IMR-90 (cell line): ENCODE data around the gene BCL2. TPM values are rescaled to one million over a fixed set of nuclear protein-coding genes. Genes with fewer than 3 reads are reported as not detected.

Experiments used
- ATAC-seq: fragments of 200-7000 bp; cut with Tn5 transposase; 2 replicates; pipeline ENCODE4 v1.9.1; 2020; ENCODE audit warnings: low read depth, mild to moderate bottlenecking, moderate library complexity
- BruUV-seq: library from RNA; stranded (reverse); fragments of 400-500 nt; replicated peaks from 2 replicates; lab custom pipeline; 2021; lab: Mats Ljungman, UMichigan
- CTCF ChIA-PET: fragments of 300-600 bp; formaldehyde crosslinking; extraction: SDS; loops from one replicate; lab custom pipeline; 2021; ENCODE audit warnings: antibody characterized with exemption; lab: Yijun Ruan, JAX
- POLR2A ChIA-PET: fragments of 300-600 bp; sonication (Branson Sonifier 250); formaldehyde crosslinking; loops from one replicate; lab custom pipeline; 2022; ENCODE audit warnings: antibody characterized with exemption; ENCODE audit not compliant: unreplicated experiment; lab: Charles Lee
- DNase-seq: peaks from one replicate; pipeline ENCODE4 v3.0.0; 2013
- H2AFZ ChIP-seq: replicated peaks from 2 replicates; pipeline ENCODE3; 2013; ENCODE audit warnings: low read length, mild to moderate bottlenecking; ENCODE audit not compliant: poor library complexity
- H2AK5ac ChIP-seq: 2 replicates; pipeline ENCODE4 v1.6.1; 2013; ENCODE audit warnings: low read depth, low read length, inconsistent platforms
- H2AK9ac ChIP-seq: replicated peaks from 2 replicates; pipeline ENCODE3; 2013; ENCODE audit warnings: mild to moderate bottlenecking, low read depth, low read length, moderate library complexity; ENCODE audit not compliant: poor library complexity
- H2BK120ac ChIP-seq: 2 replicates; pipeline ENCODE4 v1.6.1; 2013; ENCODE audit warnings: low read depth, low read length, inconsistent platforms
- H2BK15ac ChIP-seq: 3 replicates; pipeline ENCODE4 v1.6.1; 2013; ENCODE audit warnings: low read depth, low read length, inconsistent platforms
- H2BK20ac ChIP-seq: 2 replicates; pipeline ENCODE4 v1.6.1; 2013; ENCODE audit warnings: low read depth, mild to moderate bottlenecking, inconsistent platforms, low read length, moderate library complexity
- H2BK5ac ChIP-seq: 2 replicates; pipeline ENCODE4 v1.6.1; 2013; ENCODE audit warnings: mild to moderate bottlenecking, low read depth, low read length, inconsistent platforms; ENCODE audit not compliant: poor library complexity, severe bottlenecking
- H3K14ac ChIP-seq: replicated peaks from 2 replicates; pipeline ENCODE4 v1.6.1; 2013; ENCODE audit warnings: low read depth, low read length, inconsistent platforms
- H3K18ac ChIP-seq: 2 replicates; pipeline ENCODE4 v1.6.1; 2013; ENCODE audit warnings: low read depth, low read length, control low read depth
- H3K23ac ChIP-seq: 2 replicates; pipeline ENCODE4 v1.6.1; 2013; ENCODE audit warnings: low read depth, low read length, inconsistent platforms
- H3K27ac ChIP-seq: 2 replicates; pipeline ENCODE4 v1.5.1; 2013; ENCODE audit warnings: mild to moderate bottlenecking, control low read depth, low read length; ENCODE audit not compliant: insufficient read depth
- H3K27me3 ChIP-seq: 2 replicates; pipeline ENCODE4 v1.6.1; 2013; ENCODE audit warnings: low read length; ENCODE audit not compliant: control insufficient read depth, insufficient read depth
- H3K36me3 ChIP-seq: 2 replicates; pipeline ENCODE4 v1.6.1; 2013; ENCODE audit warnings: low read length, mixed read lengths; ENCODE audit not compliant: control insufficient read depth, insufficient read depth
- H3K4ac ChIP-seq: 2 replicates; pipeline ENCODE4 v1.6.1; 2013; ENCODE audit warnings: low read depth, low read length, inconsistent platforms
- H3K4me1 ChIP-seq: 2 replicates; pipeline ENCODE4 v1.6.1; 2013; ENCODE audit warnings: low read length, mixed read lengths; ENCODE audit not compliant: control insufficient read depth, insufficient read depth
- H3K4me2 ChIP-seq: 2 replicates; pipeline ENCODE4 v1.6.1; 2013; ENCODE audit warnings: low read depth, mild to moderate bottlenecking, control low read depth, low read length, moderate library complexity
- H3K4me3 ChIP-seq: 2 replicates; pipeline ENCODE4 v1.5.1; 2013; ENCODE audit warnings: low read depth, mild to moderate bottlenecking, control low read depth, low read length, moderate library complexity; ENCODE audit not compliant: insufficient read depth
- H3K56ac ChIP-seq: 2 replicates; pipeline ENCODE4 v1.6.1; 2013; ENCODE audit warnings: low read length, inconsistent platforms; ENCODE audit not compliant: insufficient read depth; ENCODE audit errors: extremely low read depth
- H3K79me1 ChIP-seq, 2 experiments: 2 replicates each; pipeline ENCODE4 v1.6.1; 2013; ENCODE audit warnings: low read length in 2 of 2, inconsistent platforms in 1 of 2, low read depth in 1 of 2
- H3K9ac ChIP-seq: 2 replicates; pipeline ENCODE4 v1.6.1; 2013; ENCODE audit warnings: low read depth, low read length, control low read depth
- H3K9me1 ChIP-seq: 2 replicates; pipeline ENCODE4 v1.6.1; 2013; ENCODE audit warnings: low read length, inconsistent platforms; ENCODE audit not compliant: insufficient read depth
- H3K9me3 ChIP-seq: 2 replicates; pipeline ENCODE4 v1.6.1; 2013; ENCODE audit warnings: low read length; ENCODE audit not compliant: control insufficient read depth, insufficient read depth
- H4K20me1 ChIP-seq: 2 replicates; pipeline ENCODE4 v1.6.1; 2013; ENCODE audit warnings: low read length, inconsistent platforms; ENCODE audit not compliant: insufficient read depth
- H4K5ac ChIP-seq: 2 replicates; pipeline ENCODE4 v1.6.1; 2013; ENCODE audit warnings: mild to moderate bottlenecking, low read depth, low read length, control low read depth
- H4K8ac ChIP-seq, 2 experiments: 2 replicates each; pipeline ENCODE4 v1.6.1; 2013; ENCODE audit warnings: low read depth in 2 of 2, low read length in 2 of 2, control low read depth in 1 of 2, inconsistent platforms in 1 of 2
- H4K91ac ChIP-seq: 2 replicates; pipeline ENCODE4 v1.6.1; 2013; ENCODE audit warnings: low read depth, low read length, inconsistent platforms; ENCODE audit not compliant: insufficient read depth
- BHLHE40 ChIP-seq: fragments of 150-350 bp; IDR thresholded peaks from 2 replicates; pipeline ENCODE4 v1.6.1; 2016; ENCODE audit warnings: mild to moderate bottlenecking, low read depth, low read length
- CEBPB ChIP-seq: IDR thresholded peaks from 2 replicates; pipeline ENCODE4 v1.6.1; 2012; ENCODE audit warnings: low read depth, low read length, improper control_type of control experiment
- CHD1 ChIP-seq: IDR thresholded peaks from 2 replicates; pipeline ENCODE4 v1.6.1; 2012; ENCODE audit warnings: low read depth, low read length, improper control_type of control experiment
- CTCF ChIP-seq: conservative IDR thresholded peaks from 2 replicates; pipeline ENCODE4 v1.5.1; 2012; ENCODE audit warnings: mild to moderate bottlenecking, low read depth, low read length, improper control_type of control experiment
- FOS ChIP-seq: fragments of 150-350 bp; IDR thresholded peaks from 2 replicates; pipeline ENCODE4 v1.6.1; 2016; ENCODE audit warnings: low read depth, low read length
- MAFK ChIP-seq: IDR thresholded peaks from 2 replicates; pipeline ENCODE4 v1.6.1; 2012; ENCODE audit warnings: low read depth, low read length, improper control_type of control experiment
- MAZ ChIP-seq: IDR thresholded peaks from 2 replicates; pipeline ENCODE4 v1.6.1; 2012; ENCODE audit warnings: low read depth, mild to moderate bottlenecking, low read length, improper control_type of control experiment, moderate library complexity, borderline replicate concordance
- MXI1 ChIP-seq: IDR thresholded peaks from 2 replicates; pipeline ENCODE4 v1.6.1; 2012; ENCODE audit warnings: low read depth, mild to moderate bottlenecking, low read length, moderate library complexity, borderline replicate concordance
- NFE2L2 ChIP-seq: fragments of 150-350 bp; IDR thresholded peaks from 2 replicates; pipeline ENCODE4 v1.6.1; 2016; ENCODE audit warnings: low read depth, mild to moderate bottlenecking, low read length
- POLR2A ChIP-seq: IDR thresholded peaks from 2 replicates; pipeline ENCODE4 v1.6.1; 2012; ENCODE audit warnings: mild to moderate bottlenecking, low read depth, low read length
- RAD21 ChIP-seq: IDR thresholded peaks from 2 replicates; pipeline ENCODE4 v1.6.1; 2012; ENCODE audit warnings: low read length, improper control_type of control experiment
- RCOR1 ChIP-seq: IDR thresholded peaks from 2 replicates; pipeline ENCODE4 v1.6.1; 2012; ENCODE audit warnings: mild to moderate bottlenecking, low read length, improper control_type of control experiment; ENCODE audit not compliant: insufficient replicate concordance
- RFX5 ChIP-seq: IDR thresholded peaks from 2 replicates; pipeline ENCODE4 v1.8.0; 2012; ENCODE audit warnings: low read depth, mild to moderate bottlenecking, low read length, moderate library complexity
- SMC3 ChIP-seq: fragments of 150-350 bp; IDR thresholded peaks from 2 replicates; pipeline ENCODE4 v1.6.1; 2016; ENCODE audit warnings: low read depth, mild to moderate bottlenecking, antibody characterized with exemption, low read length, moderate library complexity
- USF2 ChIP-seq: fragments of 150-350 bp; IDR thresholded peaks from 2 replicates; pipeline ENCODE4 v1.6.1; 2017; ENCODE audit warnings: mild to moderate bottlenecking, antibody characterized with exemption, low read length, low read depth
- WGBS, 2 experiments: methylation state at CpG; one replicate each; pipeline versions ENCODE4 v1.1.5 to v1.1.7; 2013; ENCODE audit warnings: missing lambda C conversion rate in 2 of 2; ENCODE audit not compliant: insufficient read length in 1 of 2; ENCODE audit errors: extremely low coverage in 2 of 2; 5-methylcytosine and 5-hydroxymethylcytosine counted together
- dilution Hi-C: fragments of 300-500 bp; cut with HindIII; formaldehyde crosslinking; loops from one replicate; pipeline ENCODE4 v1.14.3; 2018; ENCODE audit warnings: low sequenced_read_pairs; ENCODE audit not compliant: unreplicated experiment
- in situ Hi-C: fragments of 300-500 bp; cut with MboI; formaldehyde crosslinking; loops from 3 replicates; pipeline ENCODE4 v1.14.3; 2019; ENCODE audit warnings: low sequenced_read_pairs, inconsistent platforms, mixed read lengths
- intact Hi-C: fragments of 100-400 bp; cut with micrococcal nuclease; formaldehyde crosslinking; loops from 2 replicates; pipeline ENCODE4 v1.10.0; 2022
- polyA plus RNA-seq, 3 experiments: library from polyadenylated mRNA; depleted of rRNA; stranded (reverse); fragments of >200 nt; gene quantifications; 2 replicates each; pipeline ENCODE4 v1.2.3, GENCODE V29; 2012; ENCODE audit warnings: low replicate concordance in 1 of 3
- total RNA-seq: library from RNA; depleted of rRNA; stranded (reverse); fragments of >200 nt; gene quantifications from 2 replicates; pipeline ENCODE4 v1.2.3, GENCODE V29; 2012

Gene BCL2
- total and polyA plus RNA-seq, 2 of the 4 experiments (the other 2 are of a cell fraction), result 0.24 to 0.54 TPM

GRCh38 chr18:63241760-63242159, 77.8 kb downstream of the BCL2 start:
- Histone ChIP-seq H4K8ac (no peak overlapping the region), H3K4ac (no peak overlapping the region), H3K79me1 (no peaks in the 10 kb centered on the region), H2AFZ (no peak overlapping the region), H3K9ac (no peak overlapping the region), H3K56ac (no peak overlapping the region), H4K20me1 (no peaks in the 10 kb centered on the region), H3K23ac (no peak overlapping the region), H4K5ac (no peak overlapping the region), H3K36me3 (no peaks in the 10 kb centered on the region), H3K27me3 (peaks cover 5% of the 10 kb centered on the region), H2BK5ac (no peak overlapping the region), H2BK20ac (no peak overlapping the region), H3K27ac (no peak overlapping the region), H3K4me1 (peaks cover 8% of the 10 kb centered on the region), H3K9me1 (peaks cover 3% of the 10 kb centered on the region; the same call in 1 of the 2 replicates), H2BK15ac (no peak overlapping the region), H3K14ac (no peak overlapping the region), H3K9me3 (no peaks in the 10 kb centered on the region), H3K4me2 (no peak overlapping the region), H3K18ac (no peak overlapping the region), H4K91ac (no peak overlapping the region), H2AK9ac (no peak overlapping the region), H2AK5ac (no peak overlapping the region), H2BK120ac (no peak overlapping the region), H3K4me3 (no peak overlapping the region)
- POLR2A ChIA-PET, result no interaction called here
- no peak for TF ChIP-seq RCOR1
- TF ChIP-seq CTCF, result no peak
- TF ChIP-seq POLR2A, result no peak
- TF ChIP-seq MAZ, result no peak
- TF ChIP-seq RFX5, result no peak
- TF ChIP-seq CHD1, result no peak
- TF ChIP-seq SMC3, result no peak
- no peak for TF ChIP-seq NFE2L2
- TF ChIP-seq MXI1, result no peak
- TF ChIP-seq CEBPB, result no peak
- TF ChIP-seq USF2, result no peak
- no peak for TF ChIP-seq RAD21
- TF ChIP-seq MAFK, result no peak
- TF ChIP-seq BHLHE40, result no peak
- TF ChIP-seq FOS, result no peak
- no CpG with 5 or more reads among the region's 7 CpGs for WGBS, 2 experiments
- ATAC-seq (no peak), DNase-seq (no peak)
- BruUV-seq, result no TSS peak
- CTCF ChIA-PET, result no interaction called here
- dilution Hi-C loops (no loop called here), in situ Hi-C loops (no loop called here), intact Hi-C loops (no loop called here)
